ENCODE results near the gene RNF150.

The RNF150 gene

DNA sequence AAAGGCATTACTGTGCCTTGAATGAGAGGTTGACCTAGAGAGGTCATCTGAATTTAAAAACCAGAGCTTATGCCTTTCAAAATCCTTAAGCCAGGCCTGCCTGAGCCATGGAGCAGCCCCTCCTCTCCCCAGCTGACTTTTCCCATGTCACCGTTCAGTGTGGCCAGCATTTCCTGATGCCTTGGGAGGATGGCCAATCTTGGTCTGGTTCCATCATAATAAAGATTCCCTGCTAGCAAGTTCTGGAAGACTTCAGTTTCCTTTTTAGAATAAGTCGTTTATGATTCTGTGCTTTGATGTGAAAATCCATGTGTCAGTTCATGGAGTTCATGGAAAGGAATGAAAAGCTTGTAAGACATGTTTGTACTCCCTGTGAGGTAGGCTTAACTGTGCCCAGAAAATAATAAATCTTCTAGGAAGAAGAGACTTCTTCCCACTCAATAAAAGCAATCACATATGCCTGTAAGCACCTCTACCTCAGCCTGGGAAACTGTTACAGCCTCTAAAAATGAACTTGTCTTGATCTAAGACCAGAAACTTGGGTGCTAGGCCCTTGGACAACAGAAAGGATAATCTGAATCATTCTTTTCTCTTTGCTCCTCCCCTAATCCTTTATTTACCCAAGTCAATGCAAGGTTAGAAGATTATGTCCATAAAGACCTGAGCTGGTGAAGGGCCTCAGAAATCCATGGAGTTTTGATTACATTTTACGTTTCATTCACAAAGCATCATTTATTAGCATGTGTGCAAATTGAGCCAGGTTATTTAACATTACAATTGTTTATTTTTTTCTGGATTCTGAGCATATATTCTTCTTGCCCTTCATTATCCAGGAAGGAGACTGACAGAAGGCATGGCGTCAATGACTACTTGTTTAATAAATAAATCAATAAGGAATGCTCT lies 293.1 kb downstream of the RNF150 start:
- no peak for DNase-seq (ENCODE audit: low read depth)
- TF ChIP-seq, protein P1, sequence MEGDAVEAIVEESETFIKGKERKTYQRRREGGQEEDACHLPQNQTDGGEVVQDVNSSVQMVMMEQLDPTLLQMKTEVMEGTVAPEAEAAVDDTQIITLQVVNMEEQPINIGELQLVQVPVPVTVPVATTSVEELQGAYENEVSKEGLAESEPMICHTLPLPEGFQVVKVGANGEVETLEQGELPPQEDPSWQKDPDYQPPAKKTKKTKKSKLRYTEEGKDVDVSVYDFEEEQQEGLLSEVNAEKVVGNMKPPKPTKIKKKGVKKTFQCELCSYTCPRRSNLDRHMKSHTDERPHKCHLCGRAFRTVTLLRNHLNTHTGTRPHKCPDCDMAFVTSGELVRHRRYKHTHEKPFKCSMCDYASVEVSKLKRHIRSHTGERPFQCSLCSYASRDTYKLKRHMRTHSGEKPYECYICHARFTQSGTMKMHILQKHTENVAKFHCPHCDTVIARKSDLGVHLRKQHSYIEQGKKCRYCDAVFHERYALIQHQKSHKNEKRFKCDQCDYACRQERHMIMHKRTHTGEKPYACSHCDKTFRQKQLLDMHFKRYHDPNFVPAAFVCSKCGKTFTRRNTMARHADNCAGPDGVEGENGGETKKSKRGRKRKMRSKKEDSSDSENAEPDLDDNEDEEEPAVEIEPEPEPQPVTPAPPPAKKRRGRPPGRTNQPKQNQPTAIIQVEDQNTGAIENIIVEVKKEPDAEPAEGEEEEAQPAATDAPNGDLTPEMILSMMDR (conservative IDR thresholded peaks at IDR 0.05; ENCODE audit: control insufficient read depth, insufficient read depth, low read depth, low read length) = no peak

DNA sequence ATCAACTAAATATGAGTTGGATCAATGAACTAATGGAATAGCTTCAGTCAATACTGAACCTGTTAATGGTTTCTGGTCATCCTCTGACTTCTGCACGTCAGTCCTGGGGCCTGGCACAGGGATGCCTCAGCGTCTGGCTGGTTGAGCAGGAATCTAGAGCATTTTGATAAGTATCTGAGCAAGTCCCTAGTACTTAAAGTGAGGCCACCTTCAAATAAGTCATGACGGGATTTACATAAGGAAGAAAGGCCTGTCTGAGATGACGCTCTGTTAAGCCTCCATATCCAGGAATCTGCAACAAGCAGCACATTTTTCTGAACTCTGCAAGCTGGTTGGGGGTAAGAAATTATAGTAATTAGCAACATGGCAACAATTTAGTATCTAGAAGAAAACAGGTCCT lies 293.9 kb downstream of the RNF150 start:
- DNase-seq (ENCODE audit: low read depth) = no peak
- TF ChIP-seq, protein P1 (conservative IDR thresholded peaks at IDR 0.05; ENCODE audit: control insufficient read depth, insufficient read depth, low read depth, low read length) = no peak
- H3K4me3 ChIP-seq (ENCODE audit: control insufficient read depth, low read depth, low read length) = no peak overlapping the region

More for the DNA sequence above, 293.1 kb downstream of the RNF150 start:
- no peak overlapping the region for H3K4me3 ChIP-seq (ENCODE audit: control insufficient read depth, low read depth, low read length)

GRCh38 chr4:140837736-140838135 lies 295.5 kb downstream of the RNF150 start:
- no peak overlapping the region for H3K4me3 ChIP-seq (ENCODE audit: control insufficient read depth, low read depth, low read length)
- TF ChIP-seq, protein P1 (conservative IDR thresholded peaks at IDR 0.05; ENCODE audit: control insufficient read depth, insufficient read depth, low read depth, low read length) = no peak
- no peak for DNase-seq (ENCODE audit: low read depth)

DNA sequence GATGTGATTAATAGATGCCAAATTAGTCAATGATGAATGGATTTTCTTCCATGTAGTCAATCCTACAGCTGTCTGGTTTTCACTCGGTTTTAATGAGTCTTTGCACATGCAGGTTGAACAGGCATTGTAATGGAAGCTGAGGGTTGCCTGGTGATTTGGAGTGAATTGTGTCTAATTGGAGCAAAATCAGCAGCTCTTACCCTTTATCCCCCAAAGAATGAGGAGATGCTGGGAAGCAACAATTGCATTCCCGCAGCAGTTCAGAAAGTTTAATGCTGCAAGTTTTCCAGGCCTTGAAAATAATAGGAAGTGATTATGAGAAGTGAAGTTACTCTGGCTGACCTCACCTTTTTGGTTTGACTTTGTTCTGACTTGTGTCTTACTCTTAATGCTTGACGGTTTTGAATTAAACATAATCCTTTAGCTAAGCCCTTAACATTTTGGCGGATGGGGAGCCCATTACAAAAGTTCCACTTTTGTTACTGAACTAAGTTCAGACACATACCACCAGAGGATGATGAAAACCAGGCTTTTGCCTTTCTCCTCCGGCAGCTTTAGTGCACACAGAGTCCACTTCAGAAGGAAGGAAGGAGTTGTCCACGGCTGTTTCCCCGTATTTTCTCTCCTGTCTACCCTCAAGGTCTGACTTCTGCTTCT lies 298.3 kb downstream of the RNF150 start:
- TF ChIP-seq, protein P1 (conservative IDR thresholded peaks at IDR 0.05; ENCODE audit: control insufficient read depth, insufficient read depth, low read depth, low read length) = no peak
- no peak for DNase-seq (ENCODE audit: low read depth)
- no peak overlapping the region for H3K4me3 ChIP-seq (ENCODE audit: control insufficient read depth, low read depth, low read length)

- no peak for DNase-seq (ENCODE audit: low read depth)
- TF ChIP-seq, protein P1 (conservative IDR thresholded peaks at IDR 0.05; ENCODE audit: control insufficient read depth, insufficient read depth, low read depth, low read length) = no peak
- H3K4me3 ChIP-seq (ENCODE audit: control insufficient read depth, low read depth, low read length) = no peak overlapping the region
Measured at GRCh38 chr4:140833280-140833679, 300.0 kb downstream of the RNF150 start.

DNA sequence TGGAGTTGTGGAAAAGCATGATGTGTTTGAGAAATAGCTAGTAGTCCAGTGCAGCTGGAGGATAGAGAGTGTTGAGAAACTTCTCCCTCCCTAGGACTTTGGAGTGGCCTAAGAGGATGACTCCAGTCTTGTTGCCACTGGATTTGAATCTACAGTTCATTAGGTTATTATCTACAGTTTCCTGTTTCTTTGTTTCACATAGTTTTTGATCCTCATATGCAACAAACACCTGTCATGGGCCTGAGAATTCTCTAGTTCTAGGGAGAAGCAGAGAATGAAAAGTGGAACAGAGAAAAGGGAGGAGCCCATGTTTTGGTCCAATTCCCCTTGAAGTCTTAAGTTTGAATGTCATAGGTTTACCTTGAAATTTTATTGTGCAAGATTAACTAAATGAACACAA lies 303.4 kb downstream of the RNF150 start:
- TF ChIP-seq, protein P1 (conservative IDR thresholded peaks at IDR 0.05; ENCODE audit: control insufficient read depth, insufficient read depth, low read depth, low read length) = no peak
- no peak overlapping the region for H3K4me3 ChIP-seq (ENCODE audit: control insufficient read depth, low read depth, low read length)
- DNase-seq (ENCODE audit: low read depth) = no peak
